Panc1 (cell line): ENCODE results near the gene MRNIP. TPM values are rescaled to one million over a fixed set of nuclear protein-coding genes. Genes with fewer than 3 reads are reported as not detected.

ENCODE experiments used
- ATAC-seq: fragments of 200-7000 bp; cut with Tn5 transposase; 2 replicates; pipeline ENCODE4 v1.9.1; 2020; ENCODE audit warnings: mild to moderate bottlenecking, moderate library complexity
- BruUV-seq: library from RNA; stranded (reverse); fragments of 400-500 nt; replicated peaks from 2 replicates; lab custom pipeline; 2021; lab: Mats Ljungman, UMichigan
- CTCF ChIA-PET: fragments of 300-600 bp; sonication (Branson Sonifier 250); formaldehyde crosslinking; loops from one replicate; lab custom pipeline; 2022; ENCODE audit warnings: antibody characterized with exemption; lab: Charles Lee
- POLR2A ChIA-PET: fragments of 300-600 bp; sonication (Branson Sonifier 250); formaldehyde crosslinking; loops from one replicate; lab custom pipeline; 2022; ENCODE audit warnings: antibody characterized with exemption; lab: Charles Lee
- DNase-seq: peaks from one replicate; pipeline ENCODE4 v3.0.0-alpha.2; 2010; ENCODE audit warnings: low read depth, low spot score
- H3K27ac ChIP-seq: 2 replicates; pipeline ENCODE4 v1.5.1; 2011; ENCODE audit warnings: mild to moderate bottlenecking, low read length, inconsistent platforms
- H3K27me3 ChIP-seq: fragments of 200-500 bp; sonication (Bioruptor generic); 2 replicates; pipeline ENCODE4 v1.6.0; 2014; ENCODE audit warnings: low read length, inconsistent platforms; ENCODE audit not compliant: control insufficient read depth, insufficient read depth
- H3K36me3 ChIP-seq: fragments of 200-500 bp; sonication (Bioruptor generic); 2 replicates; pipeline ENCODE4 v1.5.1; 2014; ENCODE audit warnings: inconsistent platforms, mild to moderate bottlenecking, low read length, moderate library complexity; ENCODE audit not compliant: control insufficient read depth, insufficient read depth
- H3K4me1 ChIP-seq: 2 replicates; pipeline ENCODE4 v1.5.1; 2011; ENCODE audit warnings: inconsistent platforms, mild to moderate bottlenecking, low read length, moderate library complexity; ENCODE audit not compliant: control insufficient read depth, insufficient read depth
- H3K4me3 ChIP-seq, 2 experiments: 2 replicates each; pipeline ENCODE4 v1.5.1; 2011 to 2012; ENCODE audit warnings: low read depth in 2 of 2, low read length in 2 of 2, mild to moderate bottlenecking in 2 of 2, inconsistent platforms in 1 of 2, moderate library complexity in 1 of 2
- H3K9me3 ChIP-seq: fragments of 200-500 bp; sonication (Bioruptor generic); 2 replicates; pipeline ENCODE4 v1.5.1; 2014; ENCODE audit warnings: low read depth, mild to moderate bottlenecking, inconsistent platforms, low read length, moderate library complexity; ENCODE audit not compliant: control insufficient read depth, insufficient read depth
- POLR2AphosphoS5 ChIP-seq: IDR thresholded peaks from 2 replicates; pipeline ENCODE4 v1.6.1; 2012; ENCODE audit warnings: mild to moderate bottlenecking, low read depth, low read length, moderate library complexity
- SIN3A ChIP-seq: IDR thresholded peaks from 2 replicates; pipeline ENCODE4 v1.6.1; 2012; ENCODE audit warnings: low read depth, mild to moderate bottlenecking, low read length, moderate library complexity, borderline replicate concordance; ENCODE audit not compliant: insufficient read depth
- TCF7L2 ChIP-seq: IDR thresholded peaks from 2 replicates; pipeline ENCODE4 v1.6.1; 2011; ENCODE audit warnings: mild to moderate bottlenecking, low read depth, low read length, inconsistent platforms
- in situ Hi-C: cut with HindIII; loops from 2 replicates; pipeline ENCODE4 v1.10.0; 2016; ENCODE audit warnings: low sequenced_read_pairs, low pct_unique_long_range_greater_than_20kb
- intact Hi-C: fragments of 100-400 bp; cut with micrococcal nuclease; formaldehyde crosslinking; loops from one replicate; pipeline ENCODE4 v1.10.0; 2022; ENCODE audit not compliant: unreplicated experiment
- total RNA-seq: library from RNA; stranded (reverse); gene quantifications from one replicate; pipeline ENCODE4 v1.2.1, GENCODE V29; 2021; ENCODE audit not compliant: unreplicated experiment
- TF ChIP-seq, protein P1 (sequence below): fragments of 450-650 bp; IDR thresholded peaks from 2 replicates; pipeline ENCODE4 v1.5.1; 2017; ENCODE audit warnings: mild to moderate bottlenecking
- TF ChIP-seq, protein P2 (sequence below), 2 experiments: IDR thresholded peaks; 2 replicates each; pipeline ENCODE4 v1.6.1; 2011 to 2012; ENCODE audit warnings: low read depth in 2 of 2, control low read depth in 1 of 2, low read length in 1 of 2, mild to moderate bottlenecking in 1 of 2, moderate library complexity in 1 of 2; ENCODE audit not compliant: insufficient read depth in 1 of 2

Gene MRNIP
- total RNA-seq, 1 experiment from 2014 or later = 33.0 TPM

DNA sequence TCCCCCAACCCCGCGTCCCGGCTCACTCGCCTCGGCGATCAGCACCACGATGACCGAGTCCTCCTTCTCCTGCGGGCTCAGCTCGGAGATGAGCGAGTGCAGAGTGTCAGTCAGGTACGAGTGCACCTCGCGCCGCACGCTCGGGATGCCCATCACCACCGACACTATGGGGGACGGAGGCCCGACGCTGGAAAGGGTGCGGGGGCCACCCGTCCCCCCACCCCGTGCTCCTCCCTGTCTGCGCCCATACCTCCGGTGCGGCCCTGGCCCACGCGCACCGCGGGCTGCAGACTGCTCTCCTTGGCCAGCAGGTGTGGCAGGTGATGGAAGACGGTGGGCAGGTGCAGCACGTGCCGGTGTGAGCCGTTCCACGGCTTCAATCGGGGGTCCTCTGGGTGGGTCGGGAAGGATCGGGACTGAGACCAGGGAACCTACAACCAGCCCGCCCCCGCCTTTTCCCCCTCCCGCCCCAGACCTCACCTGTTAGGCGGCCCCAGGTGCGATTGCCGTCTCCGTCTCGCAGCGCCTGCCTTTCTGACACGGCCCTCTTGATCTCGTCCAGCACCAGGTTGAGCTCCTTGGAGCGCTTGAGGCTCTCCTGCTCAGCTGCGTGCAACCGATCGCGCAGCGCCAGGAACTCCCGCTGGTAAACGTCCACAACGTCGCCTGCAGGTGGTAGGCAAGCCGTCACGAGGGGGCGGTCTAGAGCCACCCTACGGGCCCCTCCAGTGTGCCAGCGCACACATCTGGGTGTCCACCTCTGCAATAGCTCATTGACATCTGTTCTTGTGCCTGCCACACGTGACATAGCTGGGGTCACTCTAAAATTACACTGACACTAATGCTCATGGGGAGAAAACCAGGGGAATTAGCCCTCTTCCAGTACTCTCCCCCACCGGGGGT is 57.1 kb downstream of the MRNIP start:
- intact Hi-C loops = no loop called here

DNA sequence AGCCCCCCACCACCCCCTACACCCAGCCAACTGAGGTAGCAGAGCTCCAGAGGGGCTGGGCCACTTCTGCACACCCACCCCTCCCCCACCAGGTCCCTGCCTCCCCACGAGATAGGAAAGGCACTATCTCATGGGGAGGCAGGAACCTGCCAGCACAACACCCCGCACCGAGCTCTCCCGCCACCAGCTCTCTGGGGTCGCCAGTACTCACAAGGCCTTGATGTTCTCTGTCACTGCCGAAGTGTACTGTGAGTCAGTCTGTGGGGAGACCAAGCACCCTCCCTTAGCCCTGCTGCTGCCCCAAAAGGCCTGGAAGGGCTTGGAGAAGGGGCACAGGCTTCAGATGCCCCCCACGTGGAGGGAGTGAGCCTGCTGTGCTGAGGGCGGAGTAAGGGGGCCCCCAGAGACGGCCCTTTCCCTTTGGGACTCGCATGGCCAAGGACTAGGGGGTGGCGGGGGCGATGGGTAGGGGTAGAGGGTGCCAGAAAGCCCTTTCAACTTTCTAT is 57.9 kb downstream of the MRNIP start:
- intact Hi-C loops (no loop called here), in situ Hi-C loops (no loop called here)
- ChIA-PET POLR2A (no interaction called here), CTCF (no interaction called here)
- DNase-seq = no peak
- H3K9me3 ChIP-seq = no peaks in the 10 kb centered on the region
- H3K36me3 ChIP-seq = peaks cover 4% of the 10 kb centered on the region
- H3K4me1 ChIP-seq = peaks cover 33% of the 10 kb centered on the region
- TF ChIP-seq SIN3A (no peak), POLR2AphosphoS5 (no peak), TCF7L2 (no peak)
- TF ChIP-seq, protein P1, sequence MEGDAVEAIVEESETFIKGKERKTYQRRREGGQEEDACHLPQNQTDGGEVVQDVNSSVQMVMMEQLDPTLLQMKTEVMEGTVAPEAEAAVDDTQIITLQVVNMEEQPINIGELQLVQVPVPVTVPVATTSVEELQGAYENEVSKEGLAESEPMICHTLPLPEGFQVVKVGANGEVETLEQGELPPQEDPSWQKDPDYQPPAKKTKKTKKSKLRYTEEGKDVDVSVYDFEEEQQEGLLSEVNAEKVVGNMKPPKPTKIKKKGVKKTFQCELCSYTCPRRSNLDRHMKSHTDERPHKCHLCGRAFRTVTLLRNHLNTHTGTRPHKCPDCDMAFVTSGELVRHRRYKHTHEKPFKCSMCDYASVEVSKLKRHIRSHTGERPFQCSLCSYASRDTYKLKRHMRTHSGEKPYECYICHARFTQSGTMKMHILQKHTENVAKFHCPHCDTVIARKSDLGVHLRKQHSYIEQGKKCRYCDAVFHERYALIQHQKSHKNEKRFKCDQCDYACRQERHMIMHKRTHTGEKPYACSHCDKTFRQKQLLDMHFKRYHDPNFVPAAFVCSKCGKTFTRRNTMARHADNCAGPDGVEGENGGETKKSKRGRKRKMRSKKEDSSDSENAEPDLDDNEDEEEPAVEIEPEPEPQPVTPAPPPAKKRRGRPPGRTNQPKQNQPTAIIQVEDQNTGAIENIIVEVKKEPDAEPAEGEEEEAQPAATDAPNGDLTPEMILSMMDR = no peak
- TF ChIP-seq, protein P2, sequence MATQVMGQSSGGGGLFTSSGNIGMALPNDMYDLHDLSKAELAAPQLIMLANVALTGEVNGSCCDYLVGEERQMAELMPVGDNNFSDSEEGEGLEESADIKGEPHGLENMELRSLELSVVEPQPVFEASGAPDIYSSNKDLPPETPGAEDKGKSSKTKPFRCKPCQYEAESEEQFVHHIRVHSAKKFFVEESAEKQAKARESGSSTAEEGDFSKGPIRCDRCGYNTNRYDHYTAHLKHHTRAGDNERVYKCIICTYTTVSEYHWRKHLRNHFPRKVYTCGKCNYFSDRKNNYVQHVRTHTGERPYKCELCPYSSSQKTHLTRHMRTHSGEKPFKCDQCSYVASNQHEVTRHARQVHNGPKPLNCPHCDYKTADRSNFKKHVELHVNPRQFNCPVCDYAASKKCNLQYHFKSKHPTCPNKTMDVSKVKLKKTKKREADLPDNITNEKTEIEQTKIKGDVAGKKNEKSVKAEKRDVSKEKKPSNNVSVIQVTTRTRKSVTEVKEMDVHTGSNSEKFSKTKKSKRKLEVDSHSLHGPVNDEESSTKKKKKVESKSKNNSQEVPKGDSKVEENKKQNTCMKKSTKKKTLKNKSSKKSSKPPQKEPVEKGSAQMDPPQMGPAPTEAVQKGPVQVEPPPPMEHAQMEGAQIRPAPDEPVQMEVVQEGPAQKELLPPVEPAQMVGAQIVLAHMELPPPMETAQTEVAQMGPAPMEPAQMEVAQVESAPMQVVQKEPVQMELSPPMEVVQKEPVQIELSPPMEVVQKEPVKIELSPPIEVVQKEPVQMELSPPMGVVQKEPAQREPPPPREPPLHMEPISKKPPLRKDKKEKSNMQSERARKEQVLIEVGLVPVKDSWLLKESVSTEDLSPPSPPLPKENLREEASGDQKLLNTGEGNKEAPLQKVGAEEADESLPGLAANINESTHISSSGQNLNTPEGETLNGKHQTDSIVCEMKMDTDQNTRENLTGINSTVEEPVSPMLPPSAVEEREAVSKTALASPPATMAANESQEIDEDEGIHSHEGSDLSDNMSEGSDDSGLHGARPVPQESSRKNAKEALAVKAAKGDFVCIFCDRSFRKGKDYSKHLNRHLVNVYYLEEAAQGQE (IDR thresholded peaks at IDR 0.05; ENCODE audit: insufficient read depth in 1 of 2, low read depth in 2 of 2, low read length in 1 of 2) = no peak
- no peak overlapping the region for H3K4me3 ChIP-seq
- BruUV-seq = no TSS peak
- ATAC-seq = no peak
- no peak overlapping the region for H3K27ac ChIP-seq
- no peaks in the 10 kb centered on the region for H3K27me3 ChIP-seq

More for the DNA sequence above, 57.1 kb downstream of the MRNIP start:
- peak; percentile 59 for ATAC-seq
- Histone ChIP-seq H3K4me1 (peaks cover 33% of the 10 kb centered on the region), H3K4me3 (no peak overlapping the region), H3K27me3 (no peaks in the 10 kb centered on the region), H3K36me3 (peaks cover 6% of the 10 kb centered on the region), H3K27ac (peak overlapping the region; percentile 72), H3K9me3 (no peaks in the 10 kb centered on the region)
- CTCF ChIA-PET = interaction anchor here (1.0 kb wide), 3 partner anchors 10 to 28 kb away, joined by 3 to 12 read pairs (median 7); no protein-coding TSS in a partner anchor
- no peak for DNase-seq
- in situ Hi-C loops = no loop called here
- BruUV-seq = no TSS peak
- POLR2A ChIA-PET = interaction anchor here (0.5 kb wide), 1 partner anchor 18 kb away, joined by 3 read pairs; no protein-coding TSS in a partner anchor
- no peak for TF ChIP-seq TCF7L2
- TF ChIP-seq, protein P1 = peak; percentile 92
- TF ChIP-seq, protein P2 (IDR thresholded peaks at IDR 0.05; ENCODE audit: insufficient read depth in 1 of 2, low read depth in 2 of 2, low read length in 1 of 2) = no peak
- TF ChIP-seq POLR2AphosphoS5 = peak; percentile 45; the same call in 1 of the 2 replicates
- peak; percentile 59; the same call in 1 of the 2 replicates for TF ChIP-seq SIN3A
